Forelimb muscle (tissue), 1 donor: ENCODE measurements around the gene SLC39A12. TPM values are rescaled to one million over a fixed set of nuclear protein-coding genes. Genes with fewer than 3 reads are reported as not detected.

Source experiments
- DNase-seq: peaks from one replicate; pipeline ENCODE4 v3.0.0-alpha.2; 2013; ENCODE audit warnings: low read depth
- polyA plus RNA-seq: library from polyadenylated mRNA; unstranded; fragments of 120-200 nt; gene quantifications from one replicate; pipeline ENCODE4 v1.2.1, GENCODE V29; 2013; ENCODE audit not compliant: insufficient read length

SLC39A12 gene
- polyA plus RNA-seq, 1 donor = not detected

- DNase-seq = no peak
These were observed 10.1 kb downstream of the SLC39A12 start for GRCh38 chr10:17961551-17962422.

DNA sequence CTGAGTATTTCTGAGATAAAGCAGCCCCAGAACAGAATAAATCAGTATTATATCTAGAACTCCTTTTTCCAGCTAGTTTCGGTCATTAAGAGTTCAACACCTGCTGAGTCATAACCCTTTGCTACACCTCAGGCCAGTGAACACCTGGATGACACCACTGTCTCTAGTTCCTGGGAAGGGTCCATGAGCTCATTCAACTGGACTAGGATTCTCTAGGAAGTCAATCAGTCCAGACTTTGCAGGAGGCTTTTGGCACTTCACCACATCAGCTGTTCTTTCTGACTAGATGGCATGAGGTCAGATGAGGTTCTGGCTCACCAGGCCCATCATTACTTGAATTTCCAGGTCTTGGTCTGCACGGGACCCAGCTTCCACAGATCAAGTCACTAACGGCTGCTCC is 11.7 kb downstream of the SLC39A12 start:
- DNase-seq = no peak

GRCh38 chr10:17965649-17966235 is 14.0 kb downstream of the SLC39A12 start:
- DNase-seq = no peak

- no peak for DNase-seq
These were observed 22.8 kb downstream of the SLC39A12 start for GRCh38 chr10:17974505-17974904.

GRCh38 chr10:17980846-17981565 is 29.3 kb downstream of the SLC39A12 start:
- DNase-seq = no peak

GRCh38 chr10:17981766-17982380 is 30.2 kb downstream of the SLC39A12 start:
- DNase-seq = no peak

GRCh38 chr10:17984056-17984455 is 32.3 kb downstream of the SLC39A12 start:
- no peak for DNase-seq

- DNase-seq = no peak
These were observed 32.8 kb downstream of the SLC39A12 start for GRCh38 chr10:17984563-17984962.

GRCh38 chr10:17989908-17990767 is 38.4 kb downstream of the SLC39A12 start:
- DNase-seq = no peak

GRCh38 chr10:17992266-17992665 is 40.5 kb downstream of the SLC39A12 start:
- no peak for DNase-seq

DNA sequence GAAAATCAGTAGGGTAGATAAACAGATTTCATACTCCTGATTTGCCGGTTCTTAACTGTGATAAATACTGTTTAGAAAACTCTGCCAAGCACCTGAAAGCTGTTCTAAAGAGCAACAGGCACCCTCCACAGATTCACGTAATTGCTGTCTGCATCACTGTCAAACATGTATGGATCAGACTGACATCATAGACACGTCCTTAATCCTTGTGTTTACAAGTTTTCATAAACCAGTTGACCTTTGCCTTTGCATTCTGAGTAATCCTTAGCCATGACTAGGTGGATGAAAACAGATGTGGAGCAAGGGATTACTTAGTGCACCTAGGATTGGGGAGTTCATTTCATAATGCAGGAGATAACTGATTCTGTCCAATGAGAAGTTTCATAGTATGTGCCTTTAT is 41.6 kb downstream of the SLC39A12 start:
- no peak for DNase-seq

DNA sequence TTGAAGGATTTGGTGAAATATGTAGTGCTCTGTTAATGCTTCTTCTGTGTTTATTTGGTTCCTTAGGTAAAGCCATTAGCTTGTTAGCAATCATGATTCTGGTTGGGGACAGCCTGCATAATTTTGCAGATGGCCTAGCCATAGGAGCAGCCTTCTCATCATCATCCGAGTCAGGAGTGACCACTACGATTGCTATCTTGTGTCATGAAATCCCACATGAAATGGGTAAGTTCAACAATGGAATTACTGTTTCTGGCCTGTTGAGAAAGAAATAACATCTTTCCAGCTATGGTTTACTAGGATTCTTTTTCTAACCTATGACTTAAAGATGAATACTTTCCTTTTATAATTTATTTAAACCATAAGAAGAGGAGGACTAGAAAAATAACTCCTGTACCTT is 48.9 kb downstream of the SLC39A12 start:
- DNase-seq = no peak

DNA sequence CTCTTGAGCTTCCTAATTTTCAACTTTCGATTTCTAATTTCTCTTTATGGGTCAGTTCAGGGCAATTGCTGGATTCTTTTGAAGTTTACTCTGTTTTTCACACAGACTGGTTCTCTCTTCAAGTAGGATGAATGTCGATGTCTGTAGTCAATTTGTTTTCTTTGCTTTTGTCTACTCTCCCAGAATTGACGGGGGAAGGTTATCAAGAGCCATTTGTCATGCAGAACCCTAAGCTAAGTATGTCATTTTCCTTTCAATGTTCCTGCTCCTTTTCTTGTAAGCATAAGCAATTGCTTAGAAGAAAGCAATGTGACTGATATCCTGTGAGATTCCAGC is 53.7 kb downstream of the SLC39A12 start:
- DNase-seq = no peak

GRCh38 chr10:18005781-18006456 is 54.2 kb downstream of the SLC39A12 start:
- no peak for DNase-seq

DNA sequence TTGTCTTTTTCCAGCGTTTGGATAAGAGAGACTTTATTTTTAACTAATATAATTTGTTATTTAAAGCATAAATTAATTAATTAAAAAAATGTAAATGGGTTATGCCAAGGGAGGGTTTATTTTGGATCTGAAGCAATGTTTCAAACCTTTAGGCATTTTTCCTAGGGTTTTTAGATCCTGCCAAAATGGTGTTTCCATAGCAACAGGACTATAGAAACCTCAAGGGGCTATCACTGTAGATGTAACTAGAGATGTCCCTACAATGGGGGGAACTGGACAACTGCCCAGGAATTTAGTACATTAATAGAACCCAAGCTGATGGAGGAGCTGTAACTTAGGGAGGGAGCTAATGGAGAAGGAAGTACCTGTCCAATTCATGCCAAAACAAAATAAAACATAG is 57.3 kb downstream of the SLC39A12 start:
- DNase-seq = no peak

DNA sequence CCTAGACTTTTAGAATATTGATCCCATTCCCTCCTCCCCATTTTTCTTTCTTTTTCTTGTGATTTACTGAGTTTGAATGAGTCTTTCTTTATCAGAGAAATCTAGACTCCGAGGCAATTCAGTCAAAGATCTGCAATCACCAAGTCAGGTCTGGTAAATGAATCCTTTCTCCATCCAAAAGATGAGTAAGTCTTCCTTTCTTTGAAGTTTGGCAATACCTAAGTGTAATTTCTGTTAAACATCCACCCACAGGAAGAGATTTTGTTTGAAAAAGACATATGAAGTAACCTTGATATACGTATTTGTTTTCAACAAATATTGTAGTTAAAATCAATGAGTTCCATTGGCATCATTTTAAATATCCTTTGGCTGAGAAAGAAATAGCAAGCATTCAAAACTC is 58.3 kb downstream of the SLC39A12 start:
- no peak for DNase-seq

DNA sequence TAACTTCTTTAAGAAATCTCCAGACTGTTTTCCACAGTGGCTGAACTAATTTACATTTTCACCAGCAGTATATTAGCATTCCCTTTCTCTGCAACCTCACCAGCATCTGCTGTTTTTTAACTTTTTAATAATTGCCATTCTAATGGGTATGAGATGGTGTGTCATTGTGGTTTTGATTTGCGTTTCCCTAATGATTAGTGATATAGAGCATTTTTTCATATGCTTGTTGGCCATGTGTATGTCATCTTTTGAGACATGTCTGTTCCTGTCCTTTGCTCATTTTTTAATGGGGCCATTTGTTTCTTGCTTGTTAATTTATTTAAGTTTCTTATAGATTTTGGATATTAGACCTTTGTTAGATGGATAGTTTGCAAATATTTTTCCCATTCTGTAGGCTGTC is 68.8 kb downstream of the SLC39A12 start:
- DNase-seq = no peak

GRCh38 chr10:18021725-18022480 is 70.2 kb downstream of the SLC39A12 start:
- DNase-seq = no peak

- no peak for DNase-seq
These were observed 91.7 kb downstream of the SLC39A12 start for GRCh38 chr10:18043148-18044006.
